ENCODE data around the gene MED9. TPM values are rescaled to one million over a fixed set of nuclear protein-coding genes. Genes with fewer than 3 reads are reported as not detected.

The MED9 gene
- total and polyA plus RNA-seq, 9 donors: 11.5 to 15.7 (median 13.8) TPM

DNA sequence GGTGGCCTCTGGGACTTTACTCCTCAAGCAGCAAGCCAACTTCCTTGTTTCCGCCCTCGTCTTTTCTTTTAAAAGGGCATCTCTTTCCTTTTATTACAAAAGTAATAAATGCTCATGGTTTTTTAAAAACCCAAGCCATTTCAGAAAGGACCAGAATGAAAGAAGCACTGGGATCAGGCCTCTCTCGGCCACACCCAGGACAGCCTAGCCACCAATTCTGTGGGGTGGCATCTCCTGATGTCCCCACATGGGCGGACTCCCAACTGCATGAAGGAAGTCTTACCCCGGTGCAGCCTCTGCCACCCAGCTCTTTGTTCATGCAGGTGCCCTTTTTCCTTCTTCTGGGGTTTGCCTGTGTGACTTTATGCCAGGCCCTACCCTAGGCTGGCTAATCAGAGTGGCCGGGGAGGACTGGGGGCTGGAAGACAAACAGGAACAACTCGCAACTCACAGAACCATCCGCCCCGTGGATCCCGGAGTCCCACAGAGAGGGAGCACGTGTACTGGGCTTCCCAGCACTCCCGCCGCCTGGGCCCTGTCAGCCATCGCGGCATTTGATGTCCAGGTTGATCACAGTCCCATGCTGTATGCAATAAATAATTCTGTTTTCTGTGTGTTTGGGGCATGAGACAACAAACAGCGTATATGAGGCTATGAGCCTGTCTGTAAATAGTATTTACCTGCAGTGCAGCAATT, 22.0 kb downstream of the MED9 start:
- peaks cover 4% of the 10 kb centered on the region for H3K4me1 ChIP-seq (ENCODE audit: insufficient read depth)
- 86 to 93% (median 92%) methylated on average over 16 of the region's 16 CpGs for WGBS, 3 donors
- no peaks in the 10 kb centered on the region for H3K27me3 ChIP-seq
- no peaks in the 10 kb centered on the region for H3K9me3 ChIP-seq
- TF ChIP-seq, protein P1, sequence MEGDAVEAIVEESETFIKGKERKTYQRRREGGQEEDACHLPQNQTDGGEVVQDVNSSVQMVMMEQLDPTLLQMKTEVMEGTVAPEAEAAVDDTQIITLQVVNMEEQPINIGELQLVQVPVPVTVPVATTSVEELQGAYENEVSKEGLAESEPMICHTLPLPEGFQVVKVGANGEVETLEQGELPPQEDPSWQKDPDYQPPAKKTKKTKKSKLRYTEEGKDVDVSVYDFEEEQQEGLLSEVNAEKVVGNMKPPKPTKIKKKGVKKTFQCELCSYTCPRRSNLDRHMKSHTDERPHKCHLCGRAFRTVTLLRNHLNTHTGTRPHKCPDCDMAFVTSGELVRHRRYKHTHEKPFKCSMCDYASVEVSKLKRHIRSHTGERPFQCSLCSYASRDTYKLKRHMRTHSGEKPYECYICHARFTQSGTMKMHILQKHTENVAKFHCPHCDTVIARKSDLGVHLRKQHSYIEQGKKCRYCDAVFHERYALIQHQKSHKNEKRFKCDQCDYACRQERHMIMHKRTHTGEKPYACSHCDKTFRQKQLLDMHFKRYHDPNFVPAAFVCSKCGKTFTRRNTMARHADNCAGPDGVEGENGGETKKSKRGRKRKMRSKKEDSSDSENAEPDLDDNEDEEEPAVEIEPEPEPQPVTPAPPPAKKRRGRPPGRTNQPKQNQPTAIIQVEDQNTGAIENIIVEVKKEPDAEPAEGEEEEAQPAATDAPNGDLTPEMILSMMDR (IDR thresholded peaks at IDR 0.05): no peak
- TF ChIP-seq EP300 (IDR thresholded peaks at IDR 0.05) (no peak), POLR2A (IDR thresholded peaks at IDR 0.05) (no peak)
- H3K27ac ChIP-seq: no peak overlapping the region
- no peak overlapping the region for H3K4me3 ChIP-seq
- peak in 1 of 5 donors; percentile 28 for DNase-seq
- H3K36me3 ChIP-seq: no peaks in the 10 kb centered on the region
- intact Hi-C loops (cut with DNase I): loop anchor here (5.0 to 10.0 kb wide), 5 partner anchors 69 to 146 kb away; partner anchors contain the start of gene PEMT (in 2 of the 4)

DNA sequence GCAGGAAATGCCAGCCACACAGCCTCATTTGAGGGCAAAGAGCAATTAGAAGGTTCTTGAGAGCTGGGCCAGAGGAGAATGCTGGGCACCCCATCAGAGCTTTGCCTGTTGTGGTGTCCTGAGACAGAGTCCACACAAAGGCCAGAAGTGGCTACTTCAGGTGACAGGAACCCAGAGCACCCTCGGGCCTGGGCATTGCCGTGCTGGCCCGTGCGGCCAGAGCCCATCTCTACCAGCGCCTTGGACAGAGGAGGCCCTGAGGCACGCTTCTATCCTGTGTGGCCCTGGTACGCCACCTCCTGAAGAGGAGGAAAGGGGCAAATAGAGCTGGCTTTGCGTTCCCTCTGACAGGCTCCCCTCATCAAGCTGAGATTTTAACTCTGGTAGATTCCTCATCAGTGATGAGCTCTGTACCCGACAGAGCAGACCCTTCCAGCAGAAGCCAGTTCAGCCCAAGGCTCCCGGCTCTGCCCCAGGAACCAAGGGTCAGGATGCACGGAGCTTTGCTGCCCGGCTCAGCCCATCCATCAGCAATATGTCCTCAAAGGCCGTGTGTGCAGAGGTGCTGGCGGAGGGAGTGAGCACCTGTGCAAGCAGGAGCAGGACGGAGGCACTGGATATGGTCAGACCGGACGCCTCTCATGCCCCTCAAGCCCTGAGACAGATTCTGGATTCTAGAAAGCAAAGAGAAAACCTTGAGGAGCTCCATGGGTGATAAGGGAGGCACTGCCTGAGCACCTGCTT, 22.8 kb downstream of the MED9 start:
- Histone ChIP-seq H3K4me1 (ENCODE audit: insufficient read depth) (peaks cover 4% of the 10 kb centered on the region), H3K9me3 (no peaks in the 10 kb centered on the region), H3K36me3 (no peaks in the 10 kb centered on the region), H3K27me3 (no peaks in the 10 kb centered on the region), H3K4me3 (no peak overlapping the region), H3K27ac (no peak overlapping the region)
- 81 to 82% (median 82%) methylated on average over 17 of the region's 17 CpGs for whole genome bisulfite sequencing, 3 donors
- TF ChIP-seq EP300 (IDR thresholded peaks at IDR 0.05) (no peak), POLR2A (IDR thresholded peaks at IDR 0.05) (no peak)
- TF ChIP-seq, protein P1 (IDR thresholded peaks at IDR 0.05): no peak
- intact Hi-C loops (cut with DNase I): loop anchor here (5.0 to 10.0 kb wide), 6 partner anchors 68 to 145 kb away; partner anchors contain the start of gene PEMT (in 2 of the 4)
- peak in 1 of 5 donors; percentile 30 for DNase-seq

DNA sequence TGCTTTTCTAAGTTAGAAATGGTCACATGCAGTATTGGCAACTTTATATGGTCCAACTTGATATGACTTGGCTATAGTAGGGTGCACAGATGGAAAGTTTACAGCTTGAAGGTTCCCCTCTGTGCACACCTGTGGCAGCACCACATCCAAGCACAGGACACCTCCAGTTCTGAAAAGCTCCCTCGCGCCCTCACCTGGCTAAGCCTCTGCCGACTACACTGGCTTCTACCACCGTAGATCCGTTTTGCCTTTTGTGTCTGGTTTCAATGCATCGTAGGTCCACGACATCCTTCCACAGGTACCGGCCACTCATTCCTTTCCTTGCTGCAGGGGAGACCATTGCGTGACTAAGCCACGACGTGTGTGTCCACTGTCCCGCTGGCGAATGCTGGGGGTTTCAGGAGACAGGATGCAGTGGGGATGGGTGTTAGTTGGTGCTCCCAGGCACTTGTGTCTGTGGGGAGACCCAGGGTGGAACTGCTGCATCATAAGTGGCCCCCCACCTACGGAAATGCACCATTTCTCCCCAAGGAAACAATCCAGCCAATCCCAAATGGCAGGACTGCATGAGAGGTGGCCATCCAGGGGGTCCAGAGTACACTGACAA, 24.3 kb downstream of the MED9 start:
- Histone ChIP-seq H3K27me3 (no peaks in the 10 kb centered on the region), H3K9me3 (no peaks in the 10 kb centered on the region), H3K36me3 (no peaks in the 10 kb centered on the region), H3K27ac (no peak overlapping the region), H3K4me3 (no peak overlapping the region), H3K4me1 (ENCODE audit: insufficient read depth) (no peaks in the 10 kb centered on the region)
- 50 to 70% (median 61%) methylated on average over 14 of the region's 14 CpGs for WGBS, 3 donors
- TF ChIP-seq POLR2A (IDR thresholded peaks at IDR 0.05): no peak
- TF ChIP-seq, protein P1 (IDR thresholded peaks at IDR 0.05): no peak
- TF ChIP-seq EP300 (IDR thresholded peaks at IDR 0.05): no peak
- intact Hi-C loops (cut with DNase I): loop anchor here in 1 of 4 donors (10.0 kb wide), 1 partner anchor 114 kb away; no protein-coding TSS in a partner anchor
- peak in 1 of 5 donors; percentile 23 for DNase-seq
